KOPT-K1 (cell line): ENCODE measurements around the gene FTCDNL1.

Experiments
- H3K27ac ChIP-seq: fragments of 200-600 bp; sonication (generic); 2 replicates; pipeline ENCODE4 v1.5.1; 2016; ENCODE audit warnings: antibody characterized with exemption, mild to moderate bottlenecking, low read depth, low read length; ENCODE audit not compliant: poor library complexity, severe bottlenecking
- H3K36me3 ChIP-seq: fragments of 200-600 bp; sonication (generic); 2 replicates; pipeline ENCODE4 v1.5.1; 2017; ENCODE audit warnings: antibody characterized with exemption, mild to moderate bottlenecking, low read length, moderate library complexity; ENCODE audit not compliant: insufficient read depth
- H3K9me3 ChIP-seq: fragments of 200-600 bp; sonication (generic); 2 replicates; pipeline ENCODE4 v1.5.1; 2017; ENCODE audit warnings: antibody characterized with exemption, low read length, mild to moderate bottlenecking; ENCODE audit not compliant: insufficient read depth, poor library complexity, severe bottlenecking

FTCDNL1 gene

DNA sequence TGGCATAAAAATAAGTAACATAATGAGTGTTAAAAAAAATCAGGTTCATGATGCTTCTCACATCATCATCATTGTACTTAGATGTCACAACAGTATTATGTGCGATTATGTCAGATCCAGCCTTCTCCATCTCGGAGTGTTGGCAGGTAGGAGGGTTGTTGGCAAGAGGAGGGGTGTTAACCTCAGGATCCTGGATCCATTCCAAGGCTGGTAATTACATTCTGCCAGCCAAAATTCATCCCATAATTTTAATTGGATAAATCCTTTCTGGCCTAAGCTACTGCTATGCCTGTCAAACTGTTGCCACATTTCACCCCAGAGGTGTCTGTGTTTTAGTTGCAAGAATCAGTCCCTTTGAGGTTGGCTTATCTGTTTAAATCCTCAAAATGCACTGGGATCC lies 891 bp upstream of the FTCDNL1 start:
- Histone ChIP-seq H3K27ac (no peak overlapping the region), H3K9me3 (no peaks in the 10 kb centered on the region), H3K36me3 (no peaks in the 10 kb centered on the region)

GRCh38 chr2:199851501-199851810 lies 464 bp upstream of the FTCDNL1 start:
- Histone ChIP-seq H3K27ac (no peak overlapping the region), H3K36me3 (no peaks in the 10 kb centered on the region)

GRCh38 chr2:199850218-199850717 lies 724 bp downstream of the FTCDNL1 start:
- H3K36me3 ChIP-seq, result no peaks in the 10 kb centered on the region
- H3K27ac ChIP-seq, result no peak overlapping the region
- H3K9me3 ChIP-seq, result no peaks in the 10 kb centered on the region

More at GRCh38 chr2:199851501-199851810, 464 bp upstream of the FTCDNL1 start:
- no peaks in the 10 kb centered on the region for H3K9me3 ChIP-seq

- H3K36me3 ChIP-seq, result no peaks in the 10 kb centered on the region
- no peak overlapping the region for H3K27ac ChIP-seq
- no peaks in the 10 kb centered on the region for H3K9me3 ChIP-seq
Observed at GRCh38 chr2:199848389-199849130, 2.4 kb downstream of the FTCDNL1 start.

- no peaks in the 10 kb centered on the region for H3K9me3 ChIP-seq
- H3K27ac ChIP-seq, result no peak overlapping the region
Observed at GRCh38 chr2:199847181-199847864, 3.7 kb downstream of the FTCDNL1 start.

DNA sequence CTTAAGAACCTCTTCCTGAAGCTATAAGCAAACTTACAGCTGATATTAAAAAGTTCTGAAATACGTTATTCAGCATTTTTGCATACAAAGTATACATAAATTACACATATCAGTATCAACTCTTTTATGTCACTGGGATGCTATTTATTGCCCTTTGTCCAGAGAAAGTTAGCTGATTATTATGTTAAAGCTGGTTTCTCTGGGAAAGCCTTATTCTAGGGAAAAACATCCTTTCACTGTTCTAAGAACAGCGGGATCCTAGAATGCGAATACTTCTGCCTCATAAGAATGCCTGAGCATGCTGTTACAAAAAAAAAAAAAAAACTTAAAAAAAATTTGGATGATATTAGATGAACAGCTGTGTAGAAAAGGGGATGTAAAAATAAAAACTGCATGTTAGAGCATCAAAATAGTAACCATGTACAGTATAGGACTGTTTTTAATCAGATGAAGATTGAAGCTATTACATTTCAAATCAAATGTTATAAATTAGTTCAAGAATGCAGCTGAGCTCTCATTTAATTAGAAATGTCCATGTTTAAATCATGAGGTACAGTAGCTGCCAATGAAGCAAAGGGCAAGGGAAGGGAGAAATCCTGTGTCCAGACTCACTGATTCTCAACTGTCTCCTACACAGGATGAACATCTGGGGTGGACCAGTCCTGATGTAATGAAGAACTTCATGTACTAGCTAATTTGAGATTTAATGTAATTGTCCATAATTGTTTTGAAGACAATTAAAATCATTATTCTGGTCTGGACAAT lies 8.2 kb downstream of the FTCDNL1 start:
- H3K36me3 ChIP-seq, result no peaks in the 10 kb centered on the region
- no peak overlapping the region for H3K27ac ChIP-seq
- H3K9me3 ChIP-seq, result no peaks in the 10 kb centered on the region

More at GRCh38 chr2:199847181-199847864, 3.7 kb downstream of the FTCDNL1 start:
- H3K36me3 ChIP-seq, result no peaks in the 10 kb centered on the region

GRCh38 chr2:199841409-199841808 lies 9.6 kb downstream of the FTCDNL1 start:
- Histone ChIP-seq H3K27ac (no peak overlapping the region), H3K36me3 (no peaks in the 10 kb centered on the region), H3K9me3 (no peaks in the 10 kb centered on the region)

DNA sequence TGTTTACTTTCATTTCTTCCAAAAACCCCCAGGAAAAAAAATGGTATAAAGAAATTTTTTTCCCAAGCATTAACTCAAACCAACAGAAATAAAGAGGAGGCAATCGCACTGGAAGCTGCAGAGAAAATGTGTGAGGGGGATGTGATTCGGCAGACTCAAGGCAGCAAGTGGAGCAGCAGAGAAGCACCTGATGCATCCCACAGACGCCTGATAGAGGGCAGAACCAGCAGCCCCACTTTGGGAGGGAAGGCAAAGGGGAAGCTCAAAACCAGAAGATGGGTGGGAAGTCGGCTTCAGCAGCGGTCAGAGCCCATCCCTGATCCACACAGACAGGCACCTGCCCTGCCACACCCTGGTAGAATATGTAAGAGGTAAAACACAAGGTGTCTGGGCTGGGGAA lies 12.6 kb downstream of the FTCDNL1 start:
- no peaks in the 10 kb centered on the region for H3K36me3 ChIP-seq
- H3K27ac ChIP-seq, result no peak overlapping the region

GRCh38 chr2:199836943-199837342 lies 14.0 kb downstream of the FTCDNL1 start:
- H3K36me3 ChIP-seq, result no peaks in the 10 kb centered on the region
- no peaks in the 10 kb centered on the region for H3K9me3 ChIP-seq
- no peak overlapping the region for H3K27ac ChIP-seq

More for the DNA sequence above, 12.6 kb downstream of the FTCDNL1 start:
- H3K9me3 ChIP-seq, result no peaks in the 10 kb centered on the region

GRCh38 chr2:199833525-199833924 lies 17.5 kb downstream of the FTCDNL1 start:
- Histone ChIP-seq H3K9me3 (no peaks in the 10 kb centered on the region), H3K27ac (no peak overlapping the region), H3K36me3 (no peaks in the 10 kb centered on the region)

DNA sequence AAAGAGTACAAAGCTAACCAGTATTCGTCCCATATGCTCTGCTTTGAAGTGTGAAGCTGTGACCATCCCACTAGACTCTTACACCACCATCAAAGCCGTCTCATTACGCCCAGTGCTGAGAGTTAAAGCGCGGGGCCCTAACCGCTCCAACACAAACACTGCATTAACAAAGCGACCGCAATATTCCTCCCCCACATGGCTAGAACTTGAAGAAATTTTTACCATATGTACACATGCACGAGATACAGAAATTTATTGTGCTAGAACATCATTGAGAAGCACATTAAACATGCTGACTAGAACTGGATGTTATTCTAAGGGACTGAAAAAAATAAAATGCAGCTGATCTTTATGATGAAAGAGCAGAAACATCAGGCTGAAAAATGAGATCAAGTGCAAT lies 20.5 kb downstream of the FTCDNL1 start:
- no peaks in the 10 kb centered on the region for H3K36me3 ChIP-seq
- H3K27ac ChIP-seq, result no peak overlapping the region
- no peaks in the 10 kb centered on the region for H3K9me3 ChIP-seq

DNA sequence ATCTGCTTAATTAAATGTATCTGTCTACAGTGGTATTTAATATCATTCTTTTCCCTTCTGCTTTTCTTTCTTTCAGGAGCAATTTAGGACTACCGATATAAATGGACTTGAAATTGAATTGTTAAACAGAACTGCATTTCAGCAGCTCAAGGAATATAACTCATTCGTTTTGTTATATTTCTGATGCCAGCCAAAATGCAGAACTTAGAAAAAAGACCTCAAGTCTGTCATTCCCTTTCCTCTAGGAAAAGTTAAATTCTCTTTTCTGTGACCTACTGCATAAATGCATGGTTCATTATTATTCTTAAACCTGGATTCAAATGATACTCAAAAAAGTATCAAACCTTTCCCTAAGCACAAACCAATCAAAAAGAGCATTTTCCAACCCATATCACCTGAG lies 21.4 kb downstream of the FTCDNL1 start:
- no peak overlapping the region for H3K27ac ChIP-seq
- H3K9me3 ChIP-seq, result no peaks in the 10 kb centered on the region
- H3K36me3 ChIP-seq, result no peaks in the 10 kb centered on the region

- Histone ChIP-seq H3K36me3 (no peaks in the 10 kb centered on the region), H3K27ac (no peak overlapping the region), H3K9me3 (no peaks in the 10 kb centered on the region)
Observed at GRCh38 chr2:199819746-199820145, 31.2 kb downstream of the FTCDNL1 start.

DNA sequence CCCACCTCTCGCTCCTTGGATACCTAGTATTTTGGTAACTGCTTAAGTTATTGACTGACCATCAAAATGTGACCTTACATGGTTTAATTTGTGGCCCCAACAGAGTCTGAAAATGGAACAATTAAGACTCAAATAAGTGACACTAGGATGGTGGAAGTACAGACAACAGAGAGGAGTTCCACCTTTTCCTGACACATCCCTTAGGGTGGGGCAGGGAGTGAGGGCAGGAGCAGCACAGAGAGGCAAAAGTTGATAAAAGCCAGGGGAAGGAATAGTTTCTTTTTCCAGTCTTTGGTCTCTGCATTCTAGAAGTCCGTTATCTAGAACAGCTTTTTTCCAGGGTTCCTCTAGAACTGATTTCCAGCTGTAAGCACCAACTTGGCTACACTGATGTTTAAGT lies 32.2 kb downstream of the FTCDNL1 start:
- H3K9me3 ChIP-seq, result no peaks in the 10 kb centered on the region

GRCh38 chr2:199818026-199818425 lies 33.0 kb downstream of the FTCDNL1 start:
- H3K9me3 ChIP-seq, result no peaks in the 10 kb centered on the region
- no peak overlapping the region for H3K27ac ChIP-seq

More for the DNA sequence above, 32.2 kb downstream of the FTCDNL1 start:
- Histone ChIP-seq H3K36me3 (no peaks in the 10 kb centered on the region), H3K27ac (no peak overlapping the region)

More at GRCh38 chr2:199818026-199818425, 33.0 kb downstream of the FTCDNL1 start:
- H3K36me3 ChIP-seq, result no peaks in the 10 kb centered on the region
